Endometrial microvascular endothelial cells (primary cell): ENCODE measurements around the gene SLIT3. TPM values are rescaled to one million over a fixed set of nuclear protein-coding genes. Genes with fewer than 3 reads are reported as not detected.

ENCODE experiments used
- in situ Hi-C: cut with HindIII; loops from 2 replicates; pipeline ENCODE4 v1.10.0; 2017; ENCODE audit warnings: low sequenced_read_pairs, low pct_unique_long_range_greater_than_20kb; ENCODE audit errors: inconsistent ontology term
- total RNA-seq: library from RNA; depleted of rRNA; stranded (reverse); fragments of >200 nt; gene quantifications from one replicate; pipeline ENCODE4 v1.2.3, GENCODE V29; 2015; ENCODE audit errors: inconsistent ontology term

SLIT3 gene
- total RNA-seq, 1 donor from 2014 or later = under 0.01 TPM

DNA sequence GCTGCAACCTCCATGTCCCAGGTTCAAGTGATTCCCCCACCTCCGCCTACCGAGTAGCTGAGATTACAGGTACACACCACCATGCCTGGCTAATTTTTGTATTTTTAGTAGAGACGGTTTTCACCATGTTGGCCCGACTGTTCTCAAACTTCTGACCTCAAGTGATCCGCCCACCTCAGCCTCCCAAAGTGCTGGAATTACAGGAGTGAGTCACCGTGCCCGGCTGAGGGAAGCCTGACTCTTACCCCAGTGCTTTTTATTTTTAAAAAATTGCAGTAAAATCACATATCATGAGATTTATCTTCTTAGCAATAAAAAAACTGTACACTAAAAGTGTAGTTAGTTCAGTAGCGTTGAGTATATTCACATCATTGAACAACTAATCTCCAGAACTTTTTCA lies 105.3 kb downstream of the SLIT3 start:
- in situ Hi-C loops = no loop called here

DNA sequence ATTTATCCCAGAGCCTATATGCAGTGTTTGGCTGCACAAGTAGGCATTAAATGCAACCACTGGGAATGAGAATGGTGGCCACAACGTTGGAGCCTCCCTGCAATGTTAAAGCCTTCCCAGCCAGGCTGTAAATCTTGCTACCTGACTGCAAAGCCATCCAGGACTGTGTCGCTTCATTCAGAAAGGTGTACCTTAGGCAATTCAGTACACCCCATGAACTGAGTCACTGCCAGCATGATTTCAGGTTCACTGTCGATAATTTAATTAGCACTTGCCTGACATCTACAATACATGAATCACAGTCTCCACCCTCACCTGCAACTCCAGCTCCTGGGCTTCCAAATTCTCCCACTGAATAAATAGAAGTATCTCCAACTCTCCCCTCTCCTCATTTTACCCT lies 108.4 kb downstream of the SLIT3 start:
- in situ Hi-C loops = no loop called here

DNA sequence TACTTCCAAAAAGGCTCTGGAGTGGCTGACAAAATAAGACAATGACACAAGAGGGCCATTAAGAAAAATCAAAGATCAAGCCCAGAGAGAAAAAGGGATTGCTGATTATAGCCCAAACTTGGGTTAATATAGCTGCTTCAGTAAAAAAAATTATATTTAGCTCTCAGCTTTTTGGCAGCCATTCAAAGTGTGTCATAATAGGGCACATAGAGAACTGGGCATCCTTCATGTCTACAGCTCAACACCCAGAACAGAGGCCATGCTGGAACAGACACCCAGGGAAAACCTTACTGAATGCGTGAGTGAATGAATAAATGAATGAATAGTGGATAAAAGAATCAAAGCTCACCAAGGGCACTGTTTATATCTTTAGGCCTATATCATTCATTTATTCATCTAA lies 110.1 kb downstream of the SLIT3 start:
- in situ Hi-C loops = no loop called here

DNA sequence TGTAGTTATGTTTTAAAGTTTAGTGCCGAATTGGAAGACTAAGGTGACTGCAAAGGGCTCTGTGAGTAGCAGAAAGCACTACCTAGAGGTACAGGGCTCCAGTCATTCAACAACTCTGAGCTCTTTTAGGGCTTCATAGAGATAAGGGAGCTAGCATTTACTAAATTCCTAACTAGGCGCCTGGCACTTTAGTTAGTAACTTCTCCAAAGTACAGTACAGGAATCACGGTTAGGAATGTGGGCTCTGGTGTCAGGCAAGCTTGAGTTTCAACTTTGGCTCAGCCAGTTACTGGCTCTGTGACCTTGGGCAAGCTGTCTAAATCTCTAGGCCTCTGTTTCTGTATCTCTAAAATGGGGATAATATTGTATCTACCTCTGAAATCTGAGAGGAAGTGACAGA lies 115.3 kb downstream of the SLIT3 start:
- in situ Hi-C loops = no loop called here

- in situ Hi-C loops = no loop called here
Measured at GRCh38 chr5:169183576-169183975, 117.4 kb downstream of the SLIT3 start.

DNA sequence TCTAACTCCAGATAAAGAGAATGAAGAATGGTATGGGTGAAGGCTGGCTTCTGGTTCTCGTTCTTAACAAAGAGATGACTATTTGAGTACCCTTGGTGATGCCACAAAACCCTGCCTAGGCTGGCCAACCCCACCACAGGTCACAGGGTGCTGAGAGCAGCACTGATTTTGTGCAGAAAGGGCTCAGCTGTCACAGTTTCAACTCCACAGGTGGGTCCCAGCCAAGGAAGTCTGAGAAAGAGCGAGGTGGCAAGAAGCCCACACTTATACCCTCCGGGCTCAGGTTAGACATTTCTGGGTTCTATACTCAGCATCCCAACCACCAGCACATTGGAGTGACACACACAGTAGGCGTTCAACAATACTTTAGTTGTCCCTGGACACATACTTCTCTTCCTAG lies 118.1 kb downstream of the SLIT3 start:
- in situ Hi-C loops = no loop called here

- in situ Hi-C loops = no loop called here
Measured at GRCh38 chr5:169181814-169182213, 119.1 kb downstream of the SLIT3 start.

DNA sequence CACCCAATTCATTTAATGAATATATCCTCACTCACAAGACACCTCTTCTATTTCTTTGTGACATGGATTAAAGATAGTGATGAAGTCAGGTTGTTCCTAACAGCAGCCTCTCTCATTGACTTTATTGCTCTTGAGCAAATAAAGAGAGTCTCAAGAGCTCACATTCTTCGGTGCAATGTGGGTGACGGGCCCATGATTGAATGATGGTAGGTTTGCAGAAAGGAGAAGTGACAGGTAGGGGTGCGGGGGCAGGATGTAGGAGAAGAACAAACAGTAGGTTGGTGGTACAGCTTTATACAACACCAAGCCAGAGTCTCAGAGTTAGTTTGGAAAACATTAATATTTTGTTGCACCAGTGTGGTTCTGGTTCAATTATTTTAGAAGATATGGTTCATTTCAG lies 122.2 kb downstream of the SLIT3 start:
- in situ Hi-C loops = no loop called here

DNA sequence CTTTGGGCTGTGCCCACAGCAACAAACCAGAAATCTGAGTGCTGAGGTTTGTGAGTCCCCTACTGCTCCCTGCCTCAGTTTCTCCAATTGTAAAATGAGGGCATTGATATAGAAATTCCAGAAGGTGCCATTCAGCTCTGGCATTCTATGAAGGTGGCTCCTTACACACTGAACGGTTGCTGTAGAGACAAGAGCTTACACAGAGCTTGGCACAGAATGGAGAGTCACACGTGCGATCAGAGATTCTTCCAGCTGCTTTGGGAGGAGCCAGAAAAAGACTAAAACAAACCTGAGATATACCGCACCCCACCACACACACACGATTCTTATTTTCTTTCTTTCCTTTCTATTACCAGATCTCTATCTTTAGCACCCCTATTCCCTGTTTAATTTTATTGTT lies 122.7 kb downstream of the SLIT3 start:
- in situ Hi-C loops = no loop called here

DNA sequence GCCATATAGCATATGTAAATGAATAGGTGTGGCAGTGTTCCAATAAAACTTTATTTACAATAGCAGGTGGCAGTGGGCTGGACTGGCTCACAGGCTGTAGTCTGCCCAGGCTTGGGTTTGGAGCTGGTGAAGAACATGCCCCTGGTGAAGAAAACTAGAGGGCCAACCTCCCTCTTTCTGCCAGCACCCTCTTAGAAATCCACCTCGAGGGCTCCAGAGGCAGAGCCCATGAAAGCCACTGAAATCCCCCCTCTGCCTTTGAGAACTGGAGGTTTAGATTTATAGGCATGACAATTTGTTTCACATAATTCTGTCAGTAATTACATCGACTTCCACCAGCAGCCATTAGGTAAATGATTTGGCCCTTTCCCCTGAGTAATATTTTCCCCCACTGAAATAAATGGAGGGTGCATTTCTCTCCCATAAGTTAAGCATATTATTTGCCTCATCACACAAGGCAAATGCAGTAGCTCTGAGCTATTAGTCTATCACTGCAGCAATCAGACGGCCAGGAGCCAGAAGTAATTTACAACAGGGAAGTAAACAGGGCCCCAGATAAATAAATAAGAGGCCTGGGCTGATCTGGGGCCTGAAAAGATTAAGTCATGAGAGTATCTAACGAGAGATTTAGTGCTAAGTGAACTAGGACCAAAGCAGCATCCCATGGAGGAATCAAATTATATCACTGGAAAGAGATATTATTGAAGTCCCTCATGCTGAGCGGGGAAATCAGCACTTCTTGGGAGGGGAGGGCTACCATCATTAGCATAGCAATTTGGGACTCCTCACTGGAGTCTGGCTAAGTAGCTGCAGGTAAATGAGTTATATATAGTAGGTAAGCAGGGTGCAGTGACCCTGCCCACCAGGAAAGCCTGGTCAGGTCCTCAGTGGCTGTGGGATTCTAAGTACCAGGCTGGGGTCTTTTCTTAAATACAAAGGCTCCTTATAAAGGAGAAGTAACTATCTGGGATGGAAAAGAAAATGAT lies 123.9 kb downstream of the SLIT3 start:
- in situ Hi-C loops = no loop called here

DNA sequence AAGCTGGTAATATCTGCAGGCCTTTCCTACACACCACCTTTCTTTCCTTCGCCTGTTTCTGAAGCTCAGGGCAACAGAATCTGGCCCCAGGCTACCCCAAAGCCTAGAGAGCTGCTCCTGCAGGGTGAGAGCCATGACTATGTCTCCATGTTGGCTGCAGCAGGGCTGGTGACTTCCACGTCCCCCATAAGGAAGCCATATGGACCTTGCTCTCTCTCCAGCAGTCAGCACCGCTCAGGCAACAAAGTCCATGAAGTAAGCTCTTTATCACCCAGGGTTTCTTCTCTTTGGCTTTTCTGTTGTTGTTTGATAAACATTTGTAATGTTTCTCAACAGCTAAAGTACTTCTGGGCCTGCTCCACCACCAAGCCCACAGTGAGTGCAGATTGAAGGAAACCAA lies 125.2 kb downstream of the SLIT3 start:
- in situ Hi-C loops = no loop called here

DNA sequence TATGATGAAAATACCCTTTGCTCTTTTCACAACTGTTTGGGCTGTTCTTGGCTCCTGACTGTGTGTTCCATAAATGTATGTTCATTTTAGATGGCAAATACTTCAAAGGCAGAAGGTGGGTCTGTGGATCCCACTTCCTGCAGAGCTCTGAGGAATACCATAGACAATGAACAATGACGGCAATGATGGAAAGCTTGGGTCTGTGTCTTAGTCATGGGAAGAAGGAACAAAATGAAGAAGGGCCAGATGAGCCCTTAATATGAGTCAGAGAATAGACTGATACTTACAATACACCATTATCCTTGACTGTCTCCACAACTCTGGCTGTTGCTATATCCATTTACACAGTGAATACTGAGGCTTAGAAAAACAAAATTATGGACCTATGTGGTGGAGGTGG lies 126.0 kb downstream of the SLIT3 start:
- in situ Hi-C loops = no loop called here

DNA sequence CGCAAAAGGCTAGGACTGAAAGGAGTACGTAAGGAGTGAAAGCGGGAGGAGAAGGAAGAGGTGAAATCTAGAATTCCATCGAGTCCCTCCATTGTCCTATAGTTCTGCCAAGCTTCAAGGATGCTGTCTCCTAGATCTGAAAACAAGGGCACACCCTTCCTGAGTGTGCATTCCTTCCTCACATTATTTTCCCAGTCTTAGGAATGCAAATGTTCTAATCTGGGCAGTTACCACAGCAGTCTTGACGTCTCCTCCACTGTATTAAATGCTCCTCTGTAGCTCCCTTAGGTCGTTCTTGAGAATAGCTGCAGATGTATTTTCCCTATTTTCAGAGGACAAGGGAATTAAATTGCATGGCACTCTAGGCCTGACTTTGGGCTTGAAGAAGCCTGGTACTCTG lies 127.6 kb downstream of the SLIT3 start:
- in situ Hi-C loops = no loop called here

- in situ Hi-C loops = no loop called here
Measured at GRCh38 chr5:169171515-169171914, 129.4 kb downstream of the SLIT3 start.

- in situ Hi-C loops = no loop called here
Measured at GRCh38 chr5:169169783-169170182, 131.2 kb downstream of the SLIT3 start.

DNA sequence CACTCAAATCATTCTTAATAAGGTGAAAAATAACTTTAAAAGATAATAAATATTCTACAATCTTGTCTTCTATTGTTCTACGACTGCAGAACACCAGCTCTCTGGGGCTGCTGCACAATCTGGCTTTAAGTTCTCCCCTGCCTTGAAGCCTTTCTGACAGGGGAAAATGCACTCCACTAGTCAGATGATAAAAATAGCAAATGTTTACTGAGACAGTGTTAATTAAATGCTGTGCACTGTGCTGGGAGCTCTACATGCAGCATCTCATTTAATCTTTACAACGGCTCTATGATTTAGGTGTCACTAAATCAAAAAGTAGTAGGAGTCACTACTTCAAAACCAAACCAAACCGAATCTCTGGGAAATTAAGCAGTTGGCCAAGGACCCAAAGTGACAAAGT lies 132.7 kb downstream of the SLIT3 start:
- in situ Hi-C loops = no loop called here

DNA sequence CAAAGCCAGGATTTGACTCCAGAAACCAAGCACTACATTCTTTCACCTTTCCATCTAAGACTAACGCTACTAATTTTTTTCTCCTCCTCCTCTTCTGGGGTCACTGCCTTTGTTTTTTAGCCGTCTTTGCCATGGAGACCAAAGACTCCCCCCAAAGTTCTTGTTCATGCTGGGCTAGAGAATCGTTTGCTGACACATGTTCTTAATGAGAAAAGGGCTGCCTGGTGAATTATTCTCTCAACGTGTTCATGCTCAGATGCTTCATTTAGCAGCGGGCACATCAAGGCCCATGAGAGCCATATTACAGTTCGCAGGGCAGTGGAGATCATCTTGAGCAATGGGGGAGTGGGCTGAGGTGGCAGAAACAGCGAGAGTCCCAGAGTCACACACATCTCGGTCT lies 134.9 kb downstream of the SLIT3 start:
- in situ Hi-C loops = no loop called here

GRCh38 chr5:169165052-169165451 lies 135.9 kb downstream of the SLIT3 start:
- in situ Hi-C loops = no loop called here

- in situ Hi-C loops = no loop called here
Measured at GRCh38 chr5:169164481-169164925, 136.4 kb downstream of the SLIT3 start.

GRCh38 chr5:169162407-169162806 lies 138.5 kb downstream of the SLIT3 start:
- in situ Hi-C loops = no loop called here
